Measurements from ENCODE around the gene COQ10A. TPM values are rescaled to one million over a fixed set of nuclear protein-coding genes. Genes with fewer than 3 reads are reported as not detected.

COQ10A gene
- 25.3 TPM for polyA plus RNA-seq (2012; ENCODE audit: insufficient read depth, insufficient read length, low read depth)

- Histone ChIP-seq H3K4me3 (ENCODE audit: low read depth, low read length) (peak within 1 kb of the TSS; percentile 87), H3K4me1 (no peaks in the 10 kb centered on the region), H3K9me3 (no peaks in the 10 kb centered on the region), H3K27me3 (no peaks in the 10 kb centered on the region), H3K36me3 (peaks cover 25% of the 10 kb centered on the region)
- DNase-seq, result peak; percentile 91
- TF ChIP-seq CTCF (IDR thresholded peaks at IDR 0.05; ENCODE audit: low read depth, low read length), result peak; percentile 77
Observed at GRCh38 chr12:56266693-56267442, at the start of gene COQ10A. COQ10A (plus strand) TSS chr12:56266942; CDS start chr12:56267119, 177 bp downstream.

- Histone ChIP-seq H3K36me3 (peaks cover 5% of the 10 kb centered on the region; the same call in 1 of the 2 replicates), H3K9me3 (no peaks in the 10 kb centered on the region), H3K27me3 (no peaks in the 10 kb centered on the region), H3K4me3 (ENCODE audit: low read depth, low read length) (no peak overlapping the region), H3K4me1 (no peaks in the 10 kb centered on the region)
- no peak for DNase-seq
- no peak for TF ChIP-seq CTCF (IDR thresholded peaks at IDR 0.05; ENCODE audit: low read depth, low read length)
Observed at GRCh38 chr12:56219840-56220239, 46.9 kb upstream of the COQ10A start.

- no peak for DNase-seq
- no peaks in the 10 kb centered on the region for H3K4me1 ChIP-seq
- TF ChIP-seq CTCF (IDR thresholded peaks at IDR 0.05; ENCODE audit: low read depth, low read length), result no peak
- H3K4me3 ChIP-seq (ENCODE audit: low read depth, low read length), result peak overlapping the region; percentile 96
- no peaks in the 10 kb centered on the region for H3K36me3 ChIP-seq
- no peaks in the 10 kb centered on the region for H3K9me3 ChIP-seq
- no peaks in the 10 kb centered on the region for H3K27me3 ChIP-seq
Observed at GRCh38 chr12:56220611-56221231, 46.0 kb upstream of the COQ10A start.

GRCh38 chr12:56221232-56221756, 45.4 kb upstream of the COQ10A start:
- Histone ChIP-seq H3K27me3 (no peaks in the 10 kb centered on the region), H3K4me1 (no peaks in the 10 kb centered on the region), H3K4me3 (ENCODE audit: low read depth, low read length) (peak overlapping the region; percentile 96), H3K36me3 (no peaks in the 10 kb centered on the region), H3K9me3 (no peaks in the 10 kb centered on the region)
- DNase-seq, result peak; percentile 34
- no peak for TF ChIP-seq CTCF (IDR thresholded peaks at IDR 0.05; ENCODE audit: low read depth, low read length)

- H3K36me3 ChIP-seq, result no peaks in the 10 kb centered on the region
- no peak for TF ChIP-seq CTCF (IDR thresholded peaks at IDR 0.05; ENCODE audit: low read depth, low read length)
- H3K9me3 ChIP-seq, result no peaks in the 10 kb centered on the region
- DNase-seq, result peak; percentile 98
- no peaks in the 10 kb centered on the region for H3K27me3 ChIP-seq
- peak within 1 kb of the TSS; percentile 96 for H3K4me3 ChIP-seq (ENCODE audit: low read depth, low read length)
- no peaks in the 10 kb centered on the region for H3K4me1 ChIP-seq
Observed at GRCh38 chr12:56221757-56222530, 44.8 kb upstream of the COQ10A start, which contains the start of gene RNF41. RNF41 (minus strand) TSS chr12:56221922; CDS start chr12:56214047, 7,875 bp downstream.
